Measurements from ENCODE around the gene DAD1.

Gene DAD1

DNA sequence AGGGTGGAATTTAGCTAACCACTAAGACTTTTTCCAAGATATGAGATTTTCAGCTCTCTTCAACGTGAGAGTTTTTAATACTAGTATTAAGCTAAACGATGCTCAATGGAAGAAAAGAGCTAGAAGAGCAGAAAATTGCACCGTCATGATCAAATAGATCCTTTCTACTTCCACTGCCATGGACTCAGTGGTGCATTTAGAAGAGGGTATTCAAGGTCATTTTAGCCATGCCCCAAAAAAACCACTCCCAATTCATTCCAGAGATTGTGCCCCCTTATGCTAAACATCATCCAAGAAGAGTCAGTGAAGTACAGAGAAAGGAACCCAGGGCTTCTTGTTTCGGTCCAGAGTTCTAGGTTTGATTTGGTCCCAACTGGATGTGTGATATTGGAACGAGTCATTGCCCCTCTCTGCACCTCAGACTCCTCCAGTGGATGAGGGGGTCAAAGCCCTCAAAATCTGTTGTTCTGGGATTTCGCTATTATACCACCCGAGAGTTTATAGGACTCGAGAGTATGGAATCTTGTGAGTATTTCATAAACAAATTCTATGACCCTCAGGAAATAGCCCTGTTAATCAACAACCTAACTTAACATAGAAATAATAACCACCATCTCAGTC lies 55.2 kb downstream of the DAD1 start:
- no peak for DNase-seq

DNA sequence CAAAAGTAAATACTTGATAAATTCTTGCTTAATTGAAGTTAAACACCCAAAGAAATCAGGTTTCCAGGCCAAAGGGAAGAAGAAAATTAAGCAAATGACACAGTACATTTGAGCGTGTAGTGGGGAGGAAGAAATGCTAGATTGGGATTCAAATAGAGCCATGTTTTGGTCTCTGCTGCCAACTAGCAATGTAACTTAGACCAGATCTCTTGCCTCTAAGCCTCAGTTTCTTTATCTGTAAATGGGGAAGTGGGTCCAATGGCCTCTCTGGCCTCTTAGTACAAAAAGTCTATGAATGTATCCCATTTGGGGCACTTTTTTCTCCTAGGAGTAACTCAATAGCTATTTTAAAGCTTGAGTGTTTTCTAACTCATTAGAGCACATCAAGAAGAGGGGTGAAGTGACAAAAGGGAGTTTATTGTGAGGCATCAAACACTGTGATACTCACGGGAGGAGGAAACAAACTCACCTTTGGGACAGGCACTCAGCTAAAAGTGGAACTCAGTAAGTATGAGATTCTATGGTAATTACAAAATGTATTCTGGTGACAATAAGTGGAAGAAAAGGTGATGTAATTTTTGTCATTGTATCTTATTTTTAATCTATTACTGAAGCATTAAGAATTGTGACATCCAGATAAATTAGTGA lies 55.8 kb downstream of the DAD1 start:
- no peak for DNase-seq

DNA sequence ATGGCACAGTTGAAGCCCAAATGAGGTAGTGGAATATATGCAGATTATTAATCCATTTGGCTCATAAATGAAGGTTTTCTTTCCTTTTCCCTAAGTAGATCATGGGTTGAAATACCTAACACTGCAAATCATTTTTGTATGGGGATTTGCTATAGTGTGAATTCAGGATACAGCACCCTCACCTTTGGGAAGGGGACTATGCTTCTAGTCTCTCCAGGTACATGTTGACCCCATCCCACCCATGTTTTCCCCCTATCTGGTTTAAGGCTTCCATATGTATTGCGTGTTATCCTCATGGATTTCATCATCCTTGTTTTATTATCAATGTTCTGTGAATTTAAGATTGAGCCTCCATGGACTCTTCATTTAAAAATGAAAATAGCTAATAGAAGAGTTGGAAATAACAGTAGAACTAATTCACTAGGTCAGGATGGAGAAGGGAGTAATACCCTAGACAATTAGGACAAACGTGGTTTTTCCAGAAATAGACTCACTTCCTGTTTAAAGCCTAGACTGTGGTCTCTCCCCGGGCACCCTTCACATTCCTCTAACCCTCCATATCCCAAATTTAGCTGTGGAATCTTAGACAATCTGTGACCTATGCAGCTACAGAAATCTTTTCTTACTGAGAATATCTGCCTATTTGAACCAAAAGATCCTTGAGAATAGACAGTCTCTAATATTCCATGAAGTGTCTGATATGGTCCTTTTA lies 56.5 kb downstream of the DAD1 start:
- no peak for DNase-seq

DNA sequence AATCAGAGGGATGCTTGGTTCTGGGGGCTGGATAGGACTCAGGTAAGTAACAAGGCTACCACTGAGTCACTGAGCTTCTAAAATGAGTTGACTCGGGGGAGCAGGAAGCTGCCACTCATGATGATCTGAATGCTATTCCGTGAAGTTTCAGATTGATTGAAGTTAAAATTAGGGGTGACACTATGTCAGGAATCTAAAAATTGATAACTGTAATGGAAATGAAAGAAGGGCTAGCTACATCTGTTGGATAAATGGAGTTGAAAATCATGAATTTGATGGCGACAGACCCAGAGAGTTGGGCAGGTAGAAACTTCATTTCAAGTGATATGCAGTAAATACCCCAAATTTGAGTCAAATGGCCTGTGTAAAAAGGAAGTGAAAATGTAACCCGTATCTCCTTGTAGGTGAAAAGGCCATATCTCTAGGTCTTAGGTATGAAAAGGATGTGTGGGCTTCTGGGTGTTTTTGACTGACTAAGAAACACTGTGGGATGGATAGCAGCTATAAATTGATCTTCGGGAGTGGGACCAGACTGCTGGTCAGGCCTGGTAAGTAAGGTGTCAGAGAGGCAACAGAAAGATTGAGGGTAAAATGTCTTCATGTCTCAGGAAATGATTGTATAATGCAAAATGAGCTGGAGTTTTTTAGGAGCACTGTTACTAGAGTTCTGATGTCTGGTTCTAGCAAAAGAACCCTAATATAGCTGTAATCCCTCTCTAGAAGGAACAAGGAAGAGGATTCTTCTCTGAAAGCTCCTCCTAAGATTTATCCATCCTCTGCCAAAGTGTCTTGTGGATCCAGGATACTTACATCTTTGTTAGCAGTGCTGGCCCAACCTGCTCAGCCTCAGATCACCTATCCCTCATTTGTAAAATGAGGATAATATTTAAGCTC lies 57.3 kb downstream of the DAD1 start:
- DNase-seq: no peak

DNA sequence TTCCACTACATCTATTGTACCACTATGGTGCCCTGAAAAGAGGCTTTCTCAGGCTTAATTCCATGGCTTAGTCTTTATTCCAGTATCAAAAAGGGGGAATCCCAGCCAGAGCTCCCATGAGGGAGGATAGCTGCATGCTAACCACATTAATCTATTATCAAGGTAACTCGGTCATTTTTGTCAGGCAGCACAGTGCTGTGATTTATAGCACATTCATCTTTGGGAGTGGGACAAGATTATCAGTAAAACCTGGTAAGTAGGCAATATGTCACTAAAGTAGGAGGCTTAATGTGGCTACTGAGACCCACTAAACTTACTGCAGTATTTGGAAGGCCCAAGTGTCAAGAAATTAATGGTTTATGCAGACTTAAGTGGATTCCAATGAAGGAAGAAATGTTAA lies 58.9 kb downstream of the DAD1 start:
- no peak for DNase-seq

DNA sequence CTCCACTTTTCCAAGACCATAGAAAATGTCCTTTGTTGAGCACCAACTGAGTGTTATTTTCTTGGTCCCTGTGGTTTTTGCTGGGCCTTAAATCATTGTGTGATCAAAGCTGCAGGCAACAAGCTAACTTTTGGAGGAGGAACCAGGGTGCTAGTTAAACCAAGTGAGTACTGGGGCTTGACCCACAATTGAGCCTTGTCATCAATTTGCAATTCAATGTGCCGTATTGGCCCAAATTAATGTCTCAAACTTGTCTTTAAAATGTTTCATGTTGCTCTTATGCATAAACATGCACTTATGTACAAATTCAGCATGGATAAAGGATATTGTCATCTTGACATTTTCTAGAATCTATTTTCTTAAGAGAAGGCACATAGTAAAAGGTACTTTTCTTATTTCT lies 62.3 kb downstream of the DAD1 start:
- no peak for DNase-seq

DNA sequence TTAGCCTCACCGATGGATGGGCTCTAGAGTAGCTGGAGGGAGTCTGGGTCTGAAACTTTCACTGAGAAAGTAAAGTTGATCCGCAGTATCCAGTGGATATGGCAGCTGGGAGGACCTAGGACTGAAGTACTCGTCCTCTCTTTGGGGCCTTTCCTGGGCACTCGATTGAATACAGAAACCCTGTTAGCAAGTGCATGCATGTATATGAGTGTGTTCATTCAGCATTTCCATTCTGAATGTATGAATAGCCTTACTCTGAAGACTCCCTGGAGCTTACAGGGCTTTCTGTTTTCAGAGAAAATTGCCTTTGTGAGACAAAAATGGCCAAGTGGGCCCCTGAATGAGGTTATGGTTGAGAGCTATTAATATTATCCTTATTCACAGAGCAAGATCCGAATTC lies 62.8 kb downstream of the DAD1 start:
- DNase-seq: no peak

DNA sequence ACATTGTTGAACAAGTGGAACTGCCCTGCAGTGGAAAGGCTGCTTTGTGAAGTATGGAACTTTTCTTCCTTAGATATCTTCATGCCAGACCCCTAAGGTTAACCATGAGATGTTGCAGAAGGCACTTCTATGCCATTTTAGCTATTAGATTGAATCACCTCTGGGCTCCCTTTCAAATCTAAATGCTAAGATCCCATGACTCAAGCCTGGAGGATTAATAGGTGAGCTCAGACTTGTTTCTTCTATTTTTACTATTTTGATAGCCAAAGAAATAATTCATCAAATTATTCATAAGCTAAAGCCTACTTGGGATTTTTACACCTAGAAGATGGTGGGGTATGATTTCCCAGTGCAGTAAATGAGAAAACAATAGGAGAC lies 64.3 kb downstream of the DAD1 start:
- DNase-seq: no peak

DNA sequence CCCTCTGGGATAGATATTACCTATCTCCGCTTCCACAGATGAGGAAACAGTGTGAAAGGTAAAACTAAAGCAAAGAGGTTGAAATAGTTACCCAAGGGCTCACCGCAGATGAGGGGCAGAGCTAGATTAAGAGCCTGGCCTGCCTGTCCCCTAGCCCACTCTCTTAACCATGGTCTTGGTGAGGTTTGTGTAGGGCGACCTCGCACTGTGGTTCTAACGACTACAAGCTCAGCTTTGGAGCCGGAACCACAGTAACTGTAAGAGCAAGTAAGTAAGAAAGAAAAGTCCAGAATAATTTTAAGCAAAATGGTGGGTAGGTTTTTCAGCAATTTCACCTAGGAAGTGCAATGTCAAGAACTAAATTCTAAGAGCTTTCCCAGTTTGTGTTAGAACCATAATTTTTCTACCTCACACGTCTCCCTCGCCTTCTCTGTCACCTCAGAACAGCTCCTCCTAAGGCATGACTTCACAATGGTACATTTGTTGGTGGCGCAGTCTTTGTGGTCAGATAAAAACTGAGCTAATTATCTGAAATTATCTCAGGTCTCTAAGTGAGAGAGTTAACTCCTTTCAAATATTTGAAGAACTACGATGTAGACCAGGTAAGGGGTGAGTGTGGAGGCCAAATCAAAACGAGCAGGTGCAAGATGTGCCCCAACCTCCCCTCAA lies 64.8 kb downstream of the DAD1 start:
- no peak for DNase-seq

DNA sequence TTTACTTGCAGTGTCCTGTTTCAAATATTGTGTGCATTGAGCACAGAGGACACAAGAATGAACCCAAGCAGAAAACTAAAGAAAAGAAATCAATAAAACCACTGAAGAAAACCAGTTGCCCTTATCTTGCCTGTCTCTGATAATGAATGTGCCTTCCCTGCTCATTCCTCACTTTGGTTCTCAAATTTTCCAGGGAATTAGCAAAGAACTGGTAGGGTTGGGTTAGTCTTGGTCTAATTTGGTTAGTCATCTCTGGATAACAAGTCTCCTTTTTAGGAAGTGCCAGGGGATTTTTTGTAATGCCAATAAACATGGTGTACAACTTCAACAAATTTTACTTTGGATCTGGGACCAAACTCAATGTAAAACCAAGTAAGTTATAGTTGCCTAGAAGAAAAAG lies 65.7 kb downstream of the DAD1 start:
- DNase-seq: no peak

DNA sequence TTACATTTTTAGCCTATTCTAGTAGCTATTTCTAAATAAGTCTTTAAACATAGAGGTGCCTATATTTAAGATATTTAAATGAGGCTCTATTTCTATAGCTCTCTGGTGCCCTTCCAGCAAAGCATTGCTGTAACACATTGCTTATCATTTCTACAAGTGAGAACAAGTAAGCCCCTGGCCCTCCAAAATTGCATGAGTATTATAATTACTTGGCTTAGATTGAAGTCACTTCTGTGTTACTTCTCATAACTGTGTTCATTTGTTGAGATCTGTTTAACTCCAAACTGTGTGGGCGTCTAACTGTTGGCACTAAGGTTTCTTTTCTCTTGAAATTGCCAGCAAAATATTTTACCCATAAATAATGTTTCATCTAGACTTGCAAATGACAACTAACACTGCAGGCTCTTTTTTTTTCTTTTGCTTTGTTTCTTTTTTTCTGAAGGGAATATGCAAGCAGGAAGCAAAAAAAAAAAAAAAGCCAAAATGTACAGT lies 66.5 kb downstream of the DAD1 start:
- DNase-seq: no peak

DNA sequence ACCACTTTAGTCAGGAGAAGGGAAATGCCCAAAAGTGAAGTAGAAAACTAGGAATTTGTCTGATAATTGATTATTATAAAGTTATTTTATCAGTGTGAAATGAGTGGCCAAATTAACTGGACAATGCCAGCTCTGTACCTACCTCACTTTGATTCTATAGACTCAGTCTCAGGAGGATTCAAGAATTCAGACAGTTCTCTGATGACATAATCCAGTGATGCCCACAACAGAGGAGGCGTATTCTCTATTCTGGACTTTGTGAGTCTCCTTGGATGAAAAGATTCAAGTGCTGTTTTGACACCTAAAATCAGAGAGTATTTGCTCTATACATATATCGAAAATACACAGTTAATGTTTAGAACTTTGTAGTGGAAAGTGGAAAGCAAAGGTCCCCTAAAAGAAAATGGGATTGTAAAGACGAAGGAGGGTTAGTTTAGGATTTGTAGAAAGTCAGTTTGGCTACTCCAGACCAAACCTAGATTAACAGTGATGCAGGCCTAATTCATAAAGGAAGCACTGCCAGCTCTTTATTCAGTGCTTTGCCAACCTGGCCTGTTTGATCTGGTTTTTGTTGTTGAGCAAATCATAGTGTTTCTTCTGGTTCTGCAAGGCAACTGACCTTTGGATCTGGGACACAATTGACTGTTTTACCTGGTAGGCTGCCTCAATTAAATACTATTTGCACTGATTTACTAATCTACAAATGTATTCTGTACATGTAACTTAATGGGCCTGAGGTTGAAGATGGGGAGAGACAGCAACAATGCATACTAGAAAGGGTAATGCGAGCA lies 67.4 kb downstream of the DAD1 start:
- no peak for DNase-seq

DNA sequence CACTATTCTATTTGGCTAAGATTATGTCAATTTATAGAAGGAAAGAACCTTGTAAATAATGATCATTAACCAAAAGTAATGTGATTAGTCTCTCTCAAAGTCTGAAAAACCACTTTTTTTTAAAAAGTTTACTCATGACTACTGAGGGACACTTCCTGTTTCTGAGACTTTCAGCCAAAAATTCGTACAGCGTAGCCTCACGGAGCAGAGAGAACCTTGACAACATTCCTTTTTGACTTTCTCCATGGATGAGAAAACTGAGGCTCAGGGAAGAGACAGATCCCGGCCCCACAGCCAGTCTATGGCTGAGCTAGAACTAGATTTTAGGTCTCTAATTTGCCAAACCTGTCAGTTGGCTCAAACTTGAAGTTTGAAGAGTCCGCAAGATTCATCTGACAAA lies 68.2 kb downstream of the DAD1 start:
- no peak for DNase-seq

DNA sequence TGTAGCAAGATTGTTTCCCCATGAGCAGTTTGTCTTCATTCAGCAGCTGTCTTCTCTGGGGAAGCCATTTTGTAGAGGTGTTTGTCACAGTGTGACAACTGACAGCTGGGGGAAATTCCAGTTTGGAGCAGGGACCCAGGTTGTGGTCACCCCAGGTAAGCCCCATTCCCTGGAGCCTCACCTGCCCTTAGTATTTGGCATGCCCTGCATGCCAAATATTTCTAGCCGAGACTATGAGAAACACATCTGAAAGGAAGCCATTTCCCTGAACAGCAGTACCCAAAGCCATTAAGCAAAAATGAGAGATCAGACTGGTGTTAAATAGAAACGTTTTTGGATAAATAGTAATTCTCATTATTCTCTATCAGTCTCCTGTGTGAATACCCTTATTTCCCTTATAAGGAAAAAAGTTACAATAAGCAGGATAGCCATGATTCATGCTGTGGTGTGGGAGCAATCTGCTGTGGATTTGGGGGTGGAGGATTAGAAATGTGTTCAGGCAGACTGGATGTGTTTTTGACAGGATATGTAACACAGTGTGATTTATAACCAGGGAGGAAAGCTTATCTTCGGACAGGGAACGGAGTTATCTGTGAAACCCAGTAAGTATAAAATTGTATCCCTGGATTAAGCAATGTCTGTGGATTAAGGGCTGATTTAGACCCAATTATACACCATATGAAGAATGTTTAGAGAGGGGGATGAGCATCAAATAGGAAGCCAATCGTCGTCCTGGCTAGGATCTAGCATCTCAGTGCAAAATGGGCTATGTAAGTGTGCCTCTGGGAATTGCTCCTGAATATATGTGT lies 68.9 kb downstream of the DAD1 start:
- peak; percentile 74 to 85 for DNase-seq

DNA sequence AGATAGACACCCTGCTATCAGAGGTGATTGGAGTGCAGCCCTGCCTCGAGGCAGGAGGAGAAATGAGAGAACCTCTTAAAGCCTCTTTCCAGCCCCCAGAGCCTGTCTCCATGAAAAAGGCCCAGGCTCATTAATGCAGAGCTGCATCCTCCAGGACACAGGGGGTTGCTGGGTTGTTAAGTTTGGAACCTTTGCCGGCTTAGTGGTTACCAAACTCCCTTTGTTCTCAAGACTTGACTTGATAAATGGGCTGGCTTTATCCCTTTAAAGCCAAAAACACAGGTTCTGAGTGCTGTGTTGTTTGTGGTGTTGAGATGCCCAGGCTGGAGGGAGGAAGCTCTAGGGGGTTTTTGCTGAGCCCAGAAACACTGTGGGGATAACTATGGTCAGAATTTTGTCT lies 71.0 kb downstream of the DAD1 start:
- no peak for DNase-seq

DNA sequence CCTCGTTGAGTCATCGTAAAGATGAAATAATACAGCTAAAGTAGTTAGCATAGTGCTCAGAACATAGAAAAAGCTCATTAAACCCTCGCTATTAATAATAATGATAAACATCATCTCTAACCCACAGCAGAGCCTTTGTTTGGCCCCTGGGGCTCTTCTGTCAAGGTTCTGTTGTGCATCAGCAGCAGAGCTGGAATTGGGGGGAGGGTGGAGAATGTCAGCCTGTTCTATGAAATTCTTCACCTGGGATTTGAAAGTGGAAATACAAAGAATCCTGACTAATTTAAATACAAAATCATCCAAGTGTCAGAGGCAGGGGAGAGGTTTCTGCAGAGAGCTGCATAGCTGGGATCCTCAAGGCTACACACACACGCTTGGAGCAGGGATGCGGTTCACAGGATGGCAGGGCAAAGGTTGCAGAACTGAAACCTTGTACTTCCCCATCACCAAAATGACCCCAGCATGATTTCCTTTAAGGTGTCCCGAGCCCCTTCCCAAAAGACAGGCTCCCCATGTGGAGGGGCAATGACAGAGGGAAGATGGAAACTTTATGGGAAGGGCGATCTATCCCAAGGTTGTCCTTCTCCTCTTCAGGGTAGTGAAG lies 71.8 kb downstream of the DAD1 start:
- DNase-seq: no peak

DNA sequence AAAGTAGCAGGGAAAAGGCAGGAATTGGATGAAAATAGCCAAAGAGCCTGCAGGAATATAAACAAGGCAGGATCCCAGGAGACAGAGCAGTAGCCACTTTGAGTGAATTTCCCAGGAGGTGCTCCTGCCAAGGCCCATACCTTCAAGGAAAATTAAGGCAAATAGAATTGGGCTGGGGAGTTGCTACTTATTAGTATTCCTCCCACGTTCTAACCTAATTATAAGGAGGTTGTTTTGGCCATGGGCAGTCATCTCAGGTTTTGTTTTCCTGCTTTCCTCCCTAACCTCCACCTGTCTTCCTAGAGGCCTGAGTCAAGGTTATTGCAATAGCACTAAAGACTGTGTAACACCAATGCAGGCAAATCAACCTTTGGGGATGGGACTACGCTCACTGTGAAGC lies 73.1 kb downstream of the DAD1 start:
- DNase-seq: no peak
